A549 (cell line): ENCODE results near the gene ZC3H18.

ENCODE experiments used
- BHLHE40 ChIP-seq: IDR thresholded peaks from 2 replicates; pipeline ENCODE4 v1.6.1; 2012; ENCODE audit warnings: low read depth, low read length, inconsistent platforms
- CEBPB ChIP-seq, 2 experiments: fragments of >200 bp in 1 of 2; sonication (Bioruptor Twin) in 1 of 2; formaldehyde crosslinking in 1 of 2; IDR thresholded peaks; 2 replicates each; pipeline ENCODE4 v1.6.1; 2012 to 2016
- KDM5A ChIP-seq: fragments of 200-600 bp; sonication (generic); IDR thresholded peaks from 2 replicates; pipeline ENCODE4 v1.6.1; 2016; ENCODE audit warnings: antibody characterized with exemption, mild to moderate bottlenecking
- NFE2L2 ChIP-seq: fragments of 150-350 bp; conservative IDR thresholded peaks from 2 replicates; pipeline ENCODE4 v1.6.1; 2014; ENCODE audit warnings: low read length
- POLR2A ChIP-seq: IDR thresholded peaks from 2 replicates; pipeline ENCODE4 v1.6.1; 2012; ENCODE audit warnings: mild to moderate bottlenecking, low read length
- POLR2AphosphoS2 ChIP-seq: conservative IDR thresholded peaks from 2 replicates; pipeline ENCODE4 v1.6.1; 2012; ENCODE audit warnings: low read length, improper control_type of control experiment, inconsistent platforms
- RAD21 ChIP-seq, 2 experiments: fragments of >200 bp in 1 of 2; sonication (Bioruptor Twin) in 1 of 2; formaldehyde crosslinking in 1 of 2; IDR thresholded peaks in 1 of 2; conservative IDR thresholded peaks in 1 of 2; 2 replicates in 1 of 2; 3 replicates in 1 of 2; pipeline ENCODE4 v1.6.1; 2012 to 2018; ENCODE audit warnings: inconsistent platforms in 1 of 2
- RCOR1 ChIP-seq: fragments of 150-350 bp; IDR thresholded peaks from 2 replicates; pipeline ENCODE4 v1.6.1; 2014; ENCODE audit warnings: antibody characterized with exemption, low read length, low read depth
- SMC3 ChIP-seq: fragments of >200 bp; sonication (Bioruptor Twin); formaldehyde crosslinking; IDR thresholded peaks from 3 replicates; pipeline ENCODE4 v1.6.1; 2018; ENCODE audit warnings: inconsistent platforms
- SREBF2 ChIP-seq: fragments of 450-650 bp; IDR thresholded peaks from 2 replicates; pipeline ENCODE4 v1.6.1; 2014; ENCODE audit warnings: mild to moderate bottlenecking, moderate library complexity
- ZFP36 ChIP-seq: fragments of 450-650 bp; IDR thresholded peaks from 2 replicates; pipeline ENCODE4 v1.6.1; 2014; ENCODE audit warnings: borderline replicate concordance; ENCODE audit not compliant: partially characterized antibody
- TF ChIP-seq, protein P1 (sequence below): fragments of >200 bp; sonication (Bioruptor Twin); formaldehyde crosslinking; IDR thresholded peaks from 3 replicates; pipeline ENCODE4 v1.5.1; 2016
- TF ChIP-seq, protein P2 (sequence below): fragments of 450-650 bp; IDR thresholded peaks from 2 replicates; pipeline ENCODE4 v1.6.1; 2014; ENCODE audit warnings: antibody characterized with exemption

DNA sequence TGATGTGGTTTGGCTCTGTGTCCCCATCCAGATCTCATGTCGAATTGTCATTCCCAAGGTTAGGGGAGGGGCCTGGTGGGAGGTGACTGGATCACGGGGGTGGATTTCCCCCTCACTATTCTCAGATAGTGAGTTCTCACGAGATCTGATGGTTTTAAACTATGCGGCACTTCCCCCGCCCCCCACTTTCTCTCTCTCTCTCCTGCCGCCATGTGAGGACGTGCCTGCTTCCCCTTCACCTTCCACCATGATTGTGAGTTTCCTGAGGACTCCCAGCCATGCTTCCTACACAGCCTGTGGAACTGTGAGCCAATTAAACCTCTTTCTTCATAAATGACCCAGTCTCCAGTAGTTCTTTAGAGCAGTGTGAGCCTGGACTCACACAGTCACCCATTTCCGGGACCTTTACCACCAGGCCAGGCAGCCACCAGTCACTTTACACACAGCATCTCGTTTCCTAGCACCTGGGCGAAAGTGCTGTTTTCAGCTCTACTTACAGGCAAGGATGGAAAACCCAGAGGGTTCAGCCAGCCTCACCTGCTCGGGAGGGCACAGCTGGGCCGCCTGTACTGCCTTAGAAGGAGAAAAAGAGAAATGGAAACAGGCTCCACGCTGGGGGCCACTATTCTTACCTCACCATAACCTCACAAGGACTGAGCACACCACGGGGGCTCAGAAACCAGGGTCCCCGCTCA is 13.8 kb upstream of the ZC3H18 start:
- TF ChIP-seq, protein P1, sequence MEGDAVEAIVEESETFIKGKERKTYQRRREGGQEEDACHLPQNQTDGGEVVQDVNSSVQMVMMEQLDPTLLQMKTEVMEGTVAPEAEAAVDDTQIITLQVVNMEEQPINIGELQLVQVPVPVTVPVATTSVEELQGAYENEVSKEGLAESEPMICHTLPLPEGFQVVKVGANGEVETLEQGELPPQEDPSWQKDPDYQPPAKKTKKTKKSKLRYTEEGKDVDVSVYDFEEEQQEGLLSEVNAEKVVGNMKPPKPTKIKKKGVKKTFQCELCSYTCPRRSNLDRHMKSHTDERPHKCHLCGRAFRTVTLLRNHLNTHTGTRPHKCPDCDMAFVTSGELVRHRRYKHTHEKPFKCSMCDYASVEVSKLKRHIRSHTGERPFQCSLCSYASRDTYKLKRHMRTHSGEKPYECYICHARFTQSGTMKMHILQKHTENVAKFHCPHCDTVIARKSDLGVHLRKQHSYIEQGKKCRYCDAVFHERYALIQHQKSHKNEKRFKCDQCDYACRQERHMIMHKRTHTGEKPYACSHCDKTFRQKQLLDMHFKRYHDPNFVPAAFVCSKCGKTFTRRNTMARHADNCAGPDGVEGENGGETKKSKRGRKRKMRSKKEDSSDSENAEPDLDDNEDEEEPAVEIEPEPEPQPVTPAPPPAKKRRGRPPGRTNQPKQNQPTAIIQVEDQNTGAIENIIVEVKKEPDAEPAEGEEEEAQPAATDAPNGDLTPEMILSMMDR, result no peak
- TF ChIP-seq, protein P2, sequence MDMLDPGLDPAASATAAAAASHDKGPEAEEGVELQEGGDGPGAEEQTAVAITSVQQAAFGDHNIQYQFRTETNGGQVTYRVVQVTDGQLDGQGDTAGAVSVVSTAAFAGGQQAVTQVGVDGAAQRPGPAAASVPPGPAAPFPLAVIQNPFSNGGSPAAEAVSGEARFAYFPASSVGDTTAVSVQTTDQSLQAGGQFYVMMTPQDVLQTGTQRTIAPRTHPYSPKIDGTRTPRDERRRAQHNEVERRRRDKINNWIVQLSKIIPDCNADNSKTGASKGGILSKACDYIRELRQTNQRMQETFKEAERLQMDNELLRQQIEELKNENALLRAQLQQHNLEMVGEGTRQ, result no peak
- no peak for TF ChIP-seq SREBF2
- no peak for TF ChIP-seq KDM5A
- no peak for TF ChIP-seq CEBPB (IDR thresholded peaks at IDR 0.05)
- TF ChIP-seq NFE2L2, result no peak
- TF ChIP-seq RAD21 (conservative IDR thresholded peaks at IDR 0.05 in 1 of 2, IDR thresholded peaks at IDR 0.05 in 1 of 2), result no peak
- TF ChIP-seq SMC3, result no peak
- no peak for TF ChIP-seq ZFP36
- TF ChIP-seq POLR2A, result no peak
- TF ChIP-seq BHLHE40, result no peak
- no peak for TF ChIP-seq POLR2AphosphoS2
- no peak for TF ChIP-seq RCOR1
